Measurements from ENCODE around the gene CRIP3. TPM values are rescaled to one million over a fixed set of nuclear protein-coding genes. Genes with fewer than 3 reads are reported as not detected.

The CRIP3 gene
- total RNA-seq, 1 donor from 2014 or later = not detected

GRCh38 chr6:43297644-43298564 is 10.7 kb downstream of the CRIP3 start, which contains the start of gene SLC22A7:
TSS of gene SLC22A7 (plus strand) at chr6:43298260. CDS start at chr6:43298359, 99 bp downstream.
- Histone ChIP-seq H4K20me1 (ENCODE audit: insufficient read depth, low read length) (no peaks in the 10 kb centered on the region), H3K4me3 (ENCODE audit: insufficient read depth, low read depth, low read length) (no peak within 1 kb of the TSS), H3K27me3 (ENCODE audit: insufficient read depth, low read length) (peaks cover 9% of the 10 kb centered on the region), H3K9me3 (ENCODE audit: insufficient read depth, low read depth, low read length) (no peaks in the 10 kb centered on the region), H3K36me3 (ENCODE audit: insufficient read depth, low read length) (no peaks in the 10 kb centered on the region), H3K4me2 (ENCODE audit: low read length) (no peak within 1 kb of the TSS), H3K9ac (ENCODE audit: low read length) (no peak within 1 kb of the TSS), H3K79me2 (ENCODE audit: insufficient read depth, low read length) (no peaks in the 10 kb centered on the region), H2AFZ (ENCODE audit: low read depth, low read length) (no peak within 1 kb of the TSS), H3K27ac (ENCODE audit: low read depth, low read length) (no peak within 1 kb of the TSS), H3K4me1 (ENCODE audit: insufficient read depth, low read length) (no peaks in the 10 kb centered on the region)
- TF ChIP-seq EZH2 (IDR thresholded peaks at IDR 0.05; ENCODE audit: insufficient read depth, low read length) (no peak), CTCF (IDR thresholded peaks at IDR 0.05; ENCODE audit: insufficient read depth, low read depth, low read length) (no peak)
- no peaks in the 10 kb centered on the region for H3K9me3 Mint-ChIP-seq (ENCODE audit: unreplicated experiment)
- DNase-seq (ENCODE audit: low read depth) = no peak
- FAIRE-seq = no peak
- no peak within 1 kb of the TSS for H3K27ac Mint-ChIP-seq (ENCODE audit: unreplicated experiment)
- peaks cover 3% of the 10 kb centered on the region for H3K36me3 Mint-ChIP-seq (ENCODE audit: low read depth, unreplicated experiment)
- H3K4me1 Mint-ChIP-seq (ENCODE audit: low read depth, unreplicated experiment) = no peaks in the 10 kb centered on the region
- H3K4me3 Mint-ChIP-seq (ENCODE audit: unreplicated experiment) = no peak within 1 kb of the TSS
- H3K27me3 Mint-ChIP-seq (ENCODE audit: low read depth, unreplicated experiment) = peaks cover 53% of the 10 kb centered on the region

- Mint-ChIP-seq H3K27me3 (ENCODE audit: low read depth, unreplicated experiment) (peaks cover 49% of the 10 kb centered on the region), H3K4me1 (ENCODE audit: low read depth, unreplicated experiment) (no peaks in the 10 kb centered on the region), H3K4me3 (ENCODE audit: unreplicated experiment) (no peak overlapping the region), H3K36me3 (ENCODE audit: low read depth, unreplicated experiment) (peaks cover 3% of the 10 kb centered on the region), H3K27ac (ENCODE audit: unreplicated experiment) (no peak overlapping the region), H3K9me3 (ENCODE audit: unreplicated experiment) (no peaks in the 10 kb centered on the region)
- Histone ChIP-seq H3K4me2 (ENCODE audit: low read length) (no peak overlapping the region), H4K20me1 (ENCODE audit: insufficient read depth, low read length) (no peaks in the 10 kb centered on the region), H2AFZ (ENCODE audit: low read depth, low read length) (no peak overlapping the region), H3K9ac (ENCODE audit: low read length) (no peak overlapping the region), H3K36me3 (ENCODE audit: insufficient read depth, low read length) (no peaks in the 10 kb centered on the region), H3K79me2 (ENCODE audit: insufficient read depth, low read length) (no peaks in the 10 kb centered on the region), H3K4me1 (ENCODE audit: insufficient read depth, low read length) (no peaks in the 10 kb centered on the region), H3K4me3 (ENCODE audit: insufficient read depth, low read depth, low read length) (no peak overlapping the region), H3K27ac (ENCODE audit: low read depth, low read length) (no peak overlapping the region), H3K9me3 (ENCODE audit: insufficient read depth, low read depth, low read length) (no peaks in the 10 kb centered on the region), H3K27me3 (ENCODE audit: insufficient read depth, low read length) (peaks cover 9% of the 10 kb centered on the region)
- FAIRE-seq (no peak), DNase-seq (ENCODE audit: low read depth) (no peak)
- TF ChIP-seq CTCF (IDR thresholded peaks at IDR 0.05; ENCODE audit: insufficient read depth, low read depth, low read length) (no peak), EZH2 (IDR thresholded peaks at IDR 0.05; ENCODE audit: insufficient read depth, low read length) (no peak)
Observed at GRCh38 chr6:43296780-43297497, 11.7 kb downstream of the CRIP3 start.

Data from astrocyte (in vitro differentiated cells and primary cell).